Liver (tissue), 3 donors: ENCODE data around the gene EPC2.

Experiments used
- EGR1 ChIP-seq, 2 donors: IDR thresholded peaks; 2 replicates each; pipeline ENCODE4 v1.6.1; 2016 to 2018; ENCODE audit warnings: antibody characterized with exemption in 2 of 2, low read depth in 2 of 2
- RAD21 ChIP-seq, 2 donors: IDR thresholded peaks; 2 replicates each; pipeline ENCODE4 v1.6.1; 2016; ENCODE audit warnings: antibody characterized with exemption in 2 of 2, mild to moderate bottlenecking in 2 of 2
- TAF1 ChIP-seq: conservative IDR thresholded peaks from 2 replicates; pipeline ENCODE4 v1.6.1; 2016; ENCODE audit warnings: antibody characterized with exemption, mild to moderate bottlenecking
- YY1 ChIP-seq: IDR thresholded peaks from 2 replicates; pipeline ENCODE4 v1.6.1; 2016; ENCODE audit warnings: antibody characterized with exemption, mild to moderate bottlenecking
- TF ChIP-seq, protein P1 (sequence below): IDR thresholded peaks from 2 replicates; pipeline ENCODE4 v1.6.1; 2016; ENCODE audit warnings: antibody characterized with exemption
- TF ChIP-seq, protein P2 (sequence below): fragments of 150-350 bp; IDR thresholded peaks from 2 replicates; pipeline ENCODE4 v1.5.1; 2017; ENCODE audit warnings: improper control_type of control experiment, low read depth, low read length; ENCODE audit not compliant: missing input control
- TF ChIP-seq, protein P3 (sequence below): IDR thresholded peaks from 2 replicates; pipeline ENCODE4 v1.6.1; 2016; ENCODE audit warnings: antibody characterized with exemption
- donor health status: healthy.
- donor health status: healthy.

DNA sequence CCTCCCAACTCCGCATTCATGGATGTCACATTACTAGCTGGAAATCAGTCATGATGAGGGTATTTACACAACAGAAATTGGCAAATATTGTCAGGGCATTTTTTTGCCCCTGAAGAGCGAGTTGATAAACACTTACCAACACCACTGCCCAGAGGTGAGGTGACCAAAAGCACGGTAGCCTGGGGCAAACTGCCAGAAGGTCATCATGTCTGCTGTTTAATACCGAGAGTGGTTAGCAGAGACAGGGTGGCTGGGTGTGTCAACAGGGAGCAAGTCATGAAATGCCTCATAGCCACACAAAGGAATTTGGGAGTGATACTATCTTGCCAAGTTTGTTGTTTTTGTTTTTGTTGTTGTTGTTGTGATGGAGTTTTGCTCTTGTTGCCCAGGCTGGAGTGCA is 37.0 kb upstream of the EPC2 start:
- TF ChIP-seq EGR1 (IDR thresholded peaks at IDR 0.05; ENCODE audit: low read depth in 2 of 2): no peak
- TF ChIP-seq, protein P1, sequence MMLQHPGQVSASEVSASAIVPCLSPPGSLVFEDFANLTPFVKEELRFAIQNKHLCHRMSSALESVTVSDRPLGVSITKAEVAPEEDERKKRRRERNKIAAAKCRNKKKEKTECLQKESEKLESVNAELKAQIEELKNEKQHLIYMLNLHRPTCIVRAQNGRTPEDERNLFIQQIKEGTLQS: no peak
- TF ChIP-seq TAF1: no peak
- TF ChIP-seq, protein P2, sequence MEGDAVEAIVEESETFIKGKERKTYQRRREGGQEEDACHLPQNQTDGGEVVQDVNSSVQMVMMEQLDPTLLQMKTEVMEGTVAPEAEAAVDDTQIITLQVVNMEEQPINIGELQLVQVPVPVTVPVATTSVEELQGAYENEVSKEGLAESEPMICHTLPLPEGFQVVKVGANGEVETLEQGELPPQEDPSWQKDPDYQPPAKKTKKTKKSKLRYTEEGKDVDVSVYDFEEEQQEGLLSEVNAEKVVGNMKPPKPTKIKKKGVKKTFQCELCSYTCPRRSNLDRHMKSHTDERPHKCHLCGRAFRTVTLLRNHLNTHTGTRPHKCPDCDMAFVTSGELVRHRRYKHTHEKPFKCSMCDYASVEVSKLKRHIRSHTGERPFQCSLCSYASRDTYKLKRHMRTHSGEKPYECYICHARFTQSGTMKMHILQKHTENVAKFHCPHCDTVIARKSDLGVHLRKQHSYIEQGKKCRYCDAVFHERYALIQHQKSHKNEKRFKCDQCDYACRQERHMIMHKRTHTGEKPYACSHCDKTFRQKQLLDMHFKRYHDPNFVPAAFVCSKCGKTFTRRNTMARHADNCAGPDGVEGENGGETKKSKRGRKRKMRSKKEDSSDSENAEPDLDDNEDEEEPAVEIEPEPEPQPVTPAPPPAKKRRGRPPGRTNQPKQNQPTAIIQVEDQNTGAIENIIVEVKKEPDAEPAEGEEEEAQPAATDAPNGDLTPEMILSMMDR: no peak
- TF ChIP-seq YY1: no peak
- no peak for TF ChIP-seq RAD21 (IDR thresholded peaks at IDR 0.05)
- TF ChIP-seq, protein P3, sequence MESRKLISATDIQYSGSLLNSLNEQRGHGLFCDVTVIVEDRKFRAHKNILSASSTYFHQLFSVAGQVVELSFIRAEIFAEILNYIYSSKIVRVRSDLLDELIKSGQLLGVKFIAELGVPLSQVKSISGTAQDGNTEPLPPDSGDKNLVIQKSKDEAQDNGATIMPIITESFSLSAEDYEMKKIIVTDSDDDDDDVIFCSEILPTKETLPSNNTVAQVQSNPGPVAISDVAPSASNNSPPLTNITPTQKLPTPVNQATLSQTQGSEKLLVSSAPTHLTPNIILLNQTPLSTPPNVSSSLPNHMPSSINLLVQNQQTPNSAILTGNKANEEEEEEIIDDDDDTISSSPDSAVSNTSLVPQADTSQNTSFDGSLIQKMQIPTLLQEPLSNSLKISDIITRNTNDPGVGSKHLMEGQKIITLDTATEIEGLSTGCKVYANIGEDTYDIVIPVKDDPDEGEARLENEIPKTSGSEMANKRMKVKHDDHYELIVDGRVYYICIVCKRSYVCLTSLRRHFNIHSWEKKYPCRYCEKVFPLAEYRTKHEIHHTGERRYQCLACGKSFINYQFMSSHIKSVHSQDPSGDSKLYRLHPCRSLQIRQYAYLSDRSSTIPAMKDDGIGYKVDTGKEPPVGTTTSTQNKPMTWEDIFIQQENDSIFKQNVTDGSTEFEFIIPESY: no peak
